ENCODE data around the gene GLI3. TPM values are rescaled to one million over a fixed set of nuclear protein-coding genes. Genes with fewer than 3 reads are reported as not detected.

The GLI3 gene
- total RNA-seq, 1 donor from 2014 or later, result 2.2 TPM

DNA sequence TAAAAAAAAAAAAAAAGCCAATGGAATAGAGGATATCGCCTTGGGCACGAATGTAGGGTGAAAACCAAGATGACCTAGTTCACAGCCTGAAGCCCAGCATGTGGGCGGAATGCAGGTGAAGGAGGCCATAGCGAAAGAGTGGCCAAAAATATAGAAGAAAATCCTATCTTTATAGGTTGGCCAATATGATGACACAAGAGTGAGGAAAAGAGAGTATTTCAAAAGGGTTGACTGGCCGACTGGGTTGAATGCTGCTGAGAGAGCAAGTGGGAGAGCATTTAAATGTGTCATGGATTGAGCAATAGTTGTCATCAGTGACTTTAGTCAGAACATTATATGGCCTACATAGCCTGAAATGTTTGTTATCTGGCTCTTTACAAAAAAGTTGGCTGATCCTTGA lies 17.2 kb upstream of the GLI3 start:
- Histone ChIP-seq H3K4me1 (no peaks in the 10 kb centered on the region), H3K4me3 (no peak overlapping the region), H3K27ac (no peak overlapping the region), H3K9me3 (no peaks in the 10 kb centered on the region), H3K27me3 (no peaks in the 10 kb centered on the region), H3K36me3 (no peaks in the 10 kb centered on the region)
- TF ChIP-seq, protein P1, sequence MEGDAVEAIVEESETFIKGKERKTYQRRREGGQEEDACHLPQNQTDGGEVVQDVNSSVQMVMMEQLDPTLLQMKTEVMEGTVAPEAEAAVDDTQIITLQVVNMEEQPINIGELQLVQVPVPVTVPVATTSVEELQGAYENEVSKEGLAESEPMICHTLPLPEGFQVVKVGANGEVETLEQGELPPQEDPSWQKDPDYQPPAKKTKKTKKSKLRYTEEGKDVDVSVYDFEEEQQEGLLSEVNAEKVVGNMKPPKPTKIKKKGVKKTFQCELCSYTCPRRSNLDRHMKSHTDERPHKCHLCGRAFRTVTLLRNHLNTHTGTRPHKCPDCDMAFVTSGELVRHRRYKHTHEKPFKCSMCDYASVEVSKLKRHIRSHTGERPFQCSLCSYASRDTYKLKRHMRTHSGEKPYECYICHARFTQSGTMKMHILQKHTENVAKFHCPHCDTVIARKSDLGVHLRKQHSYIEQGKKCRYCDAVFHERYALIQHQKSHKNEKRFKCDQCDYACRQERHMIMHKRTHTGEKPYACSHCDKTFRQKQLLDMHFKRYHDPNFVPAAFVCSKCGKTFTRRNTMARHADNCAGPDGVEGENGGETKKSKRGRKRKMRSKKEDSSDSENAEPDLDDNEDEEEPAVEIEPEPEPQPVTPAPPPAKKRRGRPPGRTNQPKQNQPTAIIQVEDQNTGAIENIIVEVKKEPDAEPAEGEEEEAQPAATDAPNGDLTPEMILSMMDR (IDR thresholded peaks at IDR 0.05), result no peak
- intact Hi-C loops (cut with DNase I), result no loop called here
- no peak for DNase-seq (ENCODE audit: low spot score in 2 of 2)

DNA sequence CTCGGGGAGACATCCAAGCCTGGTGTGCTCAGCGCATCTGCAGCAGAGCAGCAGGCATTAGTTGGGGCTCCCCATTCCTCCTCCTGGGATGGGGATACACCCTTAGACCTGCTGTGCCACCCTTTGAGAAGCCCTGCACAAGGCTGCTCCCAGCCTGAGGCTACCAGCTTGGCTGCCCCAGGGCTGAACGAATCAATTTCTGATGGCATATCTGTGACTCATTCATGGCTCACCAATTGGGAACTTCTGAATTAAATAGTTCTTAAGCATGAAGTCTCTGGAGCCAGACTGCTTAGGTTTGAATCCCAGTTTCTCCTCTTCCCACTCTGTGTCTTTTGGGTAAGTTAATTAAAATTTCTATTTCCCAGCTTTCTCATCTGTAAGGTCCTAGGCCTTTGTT lies 16.3 kb upstream of the GLI3 start:
- Histone ChIP-seq H3K27me3 (no peaks in the 10 kb centered on the region), H3K9me3 (no peaks in the 10 kb centered on the region), H3K27ac (no peak overlapping the region), H3K36me3 (no peaks in the 10 kb centered on the region), H3K4me3 (no peak overlapping the region), H3K4me1 (no peaks in the 10 kb centered on the region)
- TF ChIP-seq, protein P1 (IDR thresholded peaks at IDR 0.05), result no peak
- intact Hi-C loops (cut with DNase I), result no loop called here
- no peak for DNase-seq (ENCODE audit: low spot score in 2 of 2)

DNA sequence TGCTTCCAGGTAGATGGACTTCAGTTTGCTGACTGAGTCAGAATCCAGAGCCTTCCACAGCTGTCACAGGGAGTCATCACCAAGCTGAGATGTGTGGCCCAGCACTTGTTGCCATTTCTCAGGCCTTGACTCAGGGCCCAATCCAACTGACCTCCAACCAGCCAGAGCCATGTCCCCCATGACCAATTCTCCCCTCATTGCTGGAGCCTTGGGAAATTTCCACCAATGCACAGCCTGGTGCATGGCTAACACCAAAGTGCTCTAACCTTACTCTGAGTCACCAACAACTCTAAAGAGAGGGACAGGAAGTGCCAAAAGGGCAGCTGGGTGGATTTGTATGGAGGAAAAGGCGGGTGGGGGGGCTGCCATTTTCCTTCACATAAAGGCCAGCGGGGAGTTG lies 13.4 kb upstream of the GLI3 start:
- Histone ChIP-seq H3K27ac (no peak overlapping the region), H3K36me3 (no peaks in the 10 kb centered on the region)

DNA sequence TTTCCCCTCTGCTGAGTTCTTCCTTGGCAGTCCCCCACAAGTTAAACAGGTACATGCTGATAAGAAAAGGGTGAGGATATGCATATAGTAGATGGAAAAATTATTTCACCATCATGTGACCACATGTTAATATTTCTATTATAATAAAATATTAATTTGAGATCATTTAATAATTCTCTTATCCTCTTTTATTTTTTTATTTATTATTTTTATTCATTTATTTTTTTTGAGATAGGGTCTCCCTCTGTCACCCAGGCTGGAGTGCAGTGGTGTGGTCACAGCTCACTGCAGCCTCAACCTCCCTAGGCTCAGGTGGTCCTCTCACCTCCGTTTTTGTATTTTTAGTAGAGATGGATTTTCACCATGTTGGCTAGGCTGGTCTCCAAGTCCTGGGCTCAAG lies 11.6 kb upstream of the GLI3 start:
- Histone ChIP-seq H3K4me1 (peaks cover 0 to 5% of the 10 kb centered on the region in 2 donors), H3K27me3 (no peaks in the 10 kb centered on the region), H3K9me3 (no peaks in the 10 kb centered on the region), H3K4me3 (no peak overlapping the region), H3K36me3 (no peaks in the 10 kb centered on the region), H3K27ac (no peak overlapping the region)
- intact Hi-C loops (cut with DNase I), result no loop called here
- DNase-seq (ENCODE audit: low spot score in 2 of 2), result no peak
- TF ChIP-seq, protein P1 (IDR thresholded peaks at IDR 0.05), result no peak

More for the DNA sequence above, 13.4 kb upstream of the GLI3 start:
- H3K4me1 ChIP-seq, result no peaks in the 10 kb centered on the region
- H3K27me3 ChIP-seq, result no peaks in the 10 kb centered on the region
- H3K4me3 ChIP-seq, result no peak overlapping the region
- intact Hi-C loops (cut with DNase I), result no loop called here
- H3K9me3 ChIP-seq, result no peaks in the 10 kb centered on the region
- DNase-seq (ENCODE audit: low spot score in 2 of 2), result no peak
- TF ChIP-seq, protein P1 (IDR thresholded peaks at IDR 0.05), result no peak

DNA sequence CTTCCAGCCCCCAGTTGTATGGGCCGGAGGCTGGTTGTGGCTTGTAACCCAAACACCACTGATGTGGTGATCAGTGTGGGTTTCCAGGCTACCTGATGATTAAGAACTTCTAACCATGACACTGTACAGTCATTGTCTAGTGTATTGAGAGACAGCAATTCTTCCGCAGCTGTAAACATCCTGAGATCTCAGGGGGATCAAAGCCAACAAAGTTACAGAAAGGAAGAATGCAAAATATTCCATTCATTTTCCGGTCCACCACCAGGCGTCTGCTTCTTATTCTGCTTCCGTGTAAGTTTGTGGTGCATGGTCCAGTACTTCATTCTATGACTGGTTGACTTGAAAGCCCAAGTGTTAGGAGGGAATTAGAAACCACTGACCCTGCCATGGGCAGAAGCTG lies 10.3 kb upstream of the GLI3 start:
- no peak overlapping the region for H3K4me3 ChIP-seq
- TF ChIP-seq, protein P1 (IDR thresholded peaks at IDR 0.05), result no peak
- H3K27me3 ChIP-seq, result no peaks in the 10 kb centered on the region
- no peaks in the 10 kb centered on the region for H3K9me3 ChIP-seq
- no peak overlapping the region for H3K27ac ChIP-seq
- DNase-seq (ENCODE audit: low spot score in 2 of 2), result no peak
- intact Hi-C loops (cut with DNase I), result no loop called here
- H3K36me3 ChIP-seq, result no peaks in the 10 kb centered on the region
- peaks cover 0 to 5% of the 10 kb centered on the region in 2 donors for H3K4me1 ChIP-seq

DNA sequence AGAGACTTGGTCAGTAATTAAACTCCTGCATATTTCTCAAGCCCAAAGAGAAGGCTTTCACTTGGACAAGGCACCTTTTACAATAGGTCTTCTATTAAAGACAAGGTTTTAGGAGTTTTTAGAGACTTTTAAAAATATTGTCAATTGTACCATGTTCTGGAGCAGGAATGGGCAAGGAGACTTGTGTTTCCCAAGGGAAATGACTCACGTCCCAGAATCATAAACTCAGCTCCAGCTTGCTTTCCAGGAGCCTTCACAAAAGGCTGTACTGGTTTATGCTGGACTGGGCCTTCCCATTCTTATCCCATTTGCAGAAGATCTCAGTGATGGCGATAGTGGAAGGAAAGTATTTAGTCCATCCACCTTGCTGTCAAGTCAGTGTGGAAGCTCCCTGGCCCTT lies 7.8 kb upstream of the GLI3 start:
- TF ChIP-seq, protein P1 (IDR thresholded peaks at IDR 0.05), result no peak
- H3K36me3 ChIP-seq, result no peaks in the 10 kb centered on the region
- H3K9me3 ChIP-seq, result no peaks in the 10 kb centered on the region
- no peaks in the 10 kb centered on the region for H3K27me3 ChIP-seq
- intact Hi-C loops (cut with DNase I), result no loop called here
- no peak for DNase-seq (ENCODE audit: low spot score in 2 of 2)
- peaks cover 0 to 5% of the 10 kb centered on the region in 2 donors for H3K4me1 ChIP-seq
- H3K27ac ChIP-seq, result peak overlapping the region; percentile 30 to 47
- no peak overlapping the region for H3K4me3 ChIP-seq
